Astrocyte (in vitro differentiated cells and primary cell): ENCODE results near the gene PYGL. TPM values are rescaled to one million over a fixed set of nuclear protein-coding genes. Genes with fewer than 3 reads are reported as not detected.

Experiments
- DNase-seq: peaks from one replicate; pipeline ENCODE4 v3.0.0-alpha.2; 2010; ENCODE audit warnings: low read depth
- FAIRE-seq: peaks from 2 replicates; lab custom pipeline; 2011; peaks lifted over from hg19 to GRCh38; lab: Jason Lieb, UNC
- H2AFZ ChIP-seq: 2 replicates; pipeline ENCODE4 v1.6.0; 2012; ENCODE audit warnings: low read depth, low read length, inconsistent platforms
- H3K27ac ChIP-seq: 2 replicates; pipeline ENCODE4 v1.5.1; 2011; ENCODE audit warnings: low read depth, low read length, inconsistent platforms
- H3K27me3 ChIP-seq: 2 replicates; pipeline ENCODE4 v1.6.0; 2011; ENCODE audit warnings: low read length, inconsistent platforms; ENCODE audit not compliant: insufficient read depth
- H3K36me3 ChIP-seq: 2 replicates; pipeline ENCODE4 v1.5.1; 2011; ENCODE audit warnings: low read length, inconsistent platforms; ENCODE audit not compliant: insufficient read depth
- H3K4me1 ChIP-seq: 2 replicates; pipeline ENCODE4 v1.5.1; 2011; ENCODE audit warnings: low read length, inconsistent platforms; ENCODE audit not compliant: insufficient read depth
- H3K4me2 ChIP-seq: 2 replicates; pipeline ENCODE4 v1.6.0; 2012; ENCODE audit warnings: low read length, inconsistent platforms
- H3K4me3 ChIP-seq: 2 replicates; pipeline ENCODE4 v1.5.1; 2011; ENCODE audit warnings: low read depth, mild to moderate bottlenecking, low read length, inconsistent platforms; ENCODE audit not compliant: insufficient read depth
- H3K79me2 ChIP-seq: 2 replicates; pipeline ENCODE4 v1.6.0; 2012; ENCODE audit warnings: mild to moderate bottlenecking, low read length, inconsistent platforms; ENCODE audit not compliant: insufficient read depth
- H3K9ac ChIP-seq: 2 replicates; pipeline ENCODE4 v1.6.0; 2012; ENCODE audit warnings: mild to moderate bottlenecking, low read length, inconsistent platforms
- H3K9me3 ChIP-seq: 2 replicates; pipeline ENCODE4 v1.5.1; 2012; ENCODE audit warnings: low read depth, mild to moderate bottlenecking, low read length, inconsistent platforms; ENCODE audit not compliant: insufficient read depth
- H4K20me1 ChIP-seq: 2 replicates; pipeline ENCODE4 v1.6.0; 2012; ENCODE audit warnings: low read length, inconsistent platforms; ENCODE audit not compliant: insufficient read depth
- H3K27ac Mint-ChIP-seq: one replicate; pipeline ENCODE4 v1.8.0; 2021; ENCODE audit warnings: mild to moderate bottlenecking, mixed read lengths; ENCODE audit not compliant: unreplicated experiment
- H3K27me3 Mint-ChIP-seq: one replicate; pipeline ENCODE4 v1.8.0; 2021; ENCODE audit warnings: low read depth, mixed read lengths; ENCODE audit not compliant: unreplicated experiment
- H3K36me3 Mint-ChIP-seq: one replicate; pipeline ENCODE4 v1.8.0; 2021; ENCODE audit warnings: low read depth, mixed read lengths; ENCODE audit not compliant: unreplicated experiment
- H3K4me1 Mint-ChIP-seq: one replicate; pipeline ENCODE4 v1.8.0; 2021; ENCODE audit warnings: low read depth, mixed read lengths; ENCODE audit not compliant: unreplicated experiment
- H3K4me3 Mint-ChIP-seq: one replicate; pipeline ENCODE4 v1.8.0; 2021; ENCODE audit warnings: mild to moderate bottlenecking, moderate library complexity, mixed read lengths; ENCODE audit not compliant: unreplicated experiment
- H3K9me3 Mint-ChIP-seq: one replicate; pipeline ENCODE4 v1.8.0; 2021; ENCODE audit warnings: mild to moderate bottlenecking, mixed read lengths; ENCODE audit not compliant: unreplicated experiment
- EZH2 ChIP-seq: IDR thresholded peaks from 2 replicates; pipeline ENCODE4 v1.6.1; 2012; ENCODE audit warnings: mild to moderate bottlenecking, low read length, inconsistent platforms; ENCODE audit not compliant: insufficient read depth
- total RNA-seq: library from RNA; stranded (reverse); gene quantifications from 2 replicates; pipeline ENCODE4 v1.2.1, GENCODE V29; 2021
- TF ChIP-seq, protein P1 (sequence below): IDR thresholded peaks from 2 replicates; pipeline ENCODE4 v1.5.1; 2011; ENCODE audit warnings: low read depth, mild to moderate bottlenecking, inconsistent platforms, low read length, moderate library complexity; ENCODE audit not compliant: insufficient read depth

The PYGL gene
- total RNA-seq, 1 donor from 2014 or later: 97.6 TPM

GRCh38 chr14:50946234-50946935 lies 2.1 kb upstream of the PYGL start:
- H3K27me3 Mint-ChIP-seq: no peaks in the 10 kb centered on the region
- Histone ChIP-seq H3K36me3 (no peaks in the 10 kb centered on the region), H3K4me3 (no peak overlapping the region), H3K9ac (no peak overlapping the region), H3K79me2 (no peaks in the 10 kb centered on the region), H3K9me3 (no peaks in the 10 kb centered on the region), H3K4me2 (no peak overlapping the region), H3K27me3 (no peaks in the 10 kb centered on the region), H2AFZ (no peak overlapping the region), H3K27ac (no peak overlapping the region), H3K4me1 (peaks cover 11% of the 10 kb centered on the region), H4K20me1 (no peaks in the 10 kb centered on the region)
- DNase-seq (no peak), FAIRE-seq (no peak)
- peak overlapping the region; percentile 29 for H3K4me3 Mint-ChIP-seq
- H3K4me1 Mint-ChIP-seq: peaks cover 18% of the 10 kb centered on the region
- no peak overlapping the region for H3K27ac Mint-ChIP-seq
- peaks cover 3% of the 10 kb centered on the region for H3K9me3 Mint-ChIP-seq
- H3K36me3 Mint-ChIP-seq: no peaks in the 10 kb centered on the region
- TF ChIP-seq, protein P1, sequence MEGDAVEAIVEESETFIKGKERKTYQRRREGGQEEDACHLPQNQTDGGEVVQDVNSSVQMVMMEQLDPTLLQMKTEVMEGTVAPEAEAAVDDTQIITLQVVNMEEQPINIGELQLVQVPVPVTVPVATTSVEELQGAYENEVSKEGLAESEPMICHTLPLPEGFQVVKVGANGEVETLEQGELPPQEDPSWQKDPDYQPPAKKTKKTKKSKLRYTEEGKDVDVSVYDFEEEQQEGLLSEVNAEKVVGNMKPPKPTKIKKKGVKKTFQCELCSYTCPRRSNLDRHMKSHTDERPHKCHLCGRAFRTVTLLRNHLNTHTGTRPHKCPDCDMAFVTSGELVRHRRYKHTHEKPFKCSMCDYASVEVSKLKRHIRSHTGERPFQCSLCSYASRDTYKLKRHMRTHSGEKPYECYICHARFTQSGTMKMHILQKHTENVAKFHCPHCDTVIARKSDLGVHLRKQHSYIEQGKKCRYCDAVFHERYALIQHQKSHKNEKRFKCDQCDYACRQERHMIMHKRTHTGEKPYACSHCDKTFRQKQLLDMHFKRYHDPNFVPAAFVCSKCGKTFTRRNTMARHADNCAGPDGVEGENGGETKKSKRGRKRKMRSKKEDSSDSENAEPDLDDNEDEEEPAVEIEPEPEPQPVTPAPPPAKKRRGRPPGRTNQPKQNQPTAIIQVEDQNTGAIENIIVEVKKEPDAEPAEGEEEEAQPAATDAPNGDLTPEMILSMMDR: no peak
- no peak for TF ChIP-seq EZH2

DNA sequence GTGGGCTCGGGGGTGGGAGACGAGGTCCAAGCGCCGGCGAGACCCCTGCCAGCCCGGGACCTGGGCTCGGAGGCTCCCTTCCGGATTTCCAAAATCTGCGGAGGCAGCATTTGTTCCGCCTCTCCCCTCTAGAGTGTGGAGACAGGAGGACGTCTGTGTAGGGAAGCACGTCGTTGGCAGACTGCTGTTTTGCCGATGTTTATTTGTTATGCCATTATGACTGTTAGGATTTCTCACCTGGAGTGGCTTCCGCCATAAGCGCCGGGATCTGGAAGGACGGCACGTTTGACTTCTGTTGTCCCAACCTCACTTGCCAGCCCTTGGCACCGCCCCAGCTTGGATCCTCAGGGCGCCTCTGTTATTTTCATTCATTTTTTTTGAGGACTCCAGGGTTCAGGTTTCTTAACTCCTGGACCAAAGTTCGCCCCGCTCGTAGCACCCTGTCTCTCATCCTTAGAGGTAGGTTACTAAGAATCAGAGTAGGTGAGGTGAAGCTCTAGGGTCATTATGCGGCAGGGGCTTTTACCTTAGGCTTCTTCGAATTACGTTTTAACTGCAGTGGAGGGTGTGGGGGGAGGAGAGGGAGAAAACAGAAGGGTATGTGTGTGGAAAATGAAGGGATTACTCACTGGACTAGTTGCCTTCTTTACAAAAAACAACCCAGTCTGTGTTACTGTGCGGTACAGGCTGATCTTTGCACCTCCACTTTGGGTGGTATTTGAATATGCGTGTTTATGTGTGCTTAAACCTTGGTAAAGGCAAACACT lies 547 bp upstream of the PYGL start:
- H3K4me2 ChIP-seq: peak overlapping the region; percentile 90
- H3K4me3 ChIP-seq: peak overlapping the region; percentile 78
- no peaks in the 10 kb centered on the region for H3K27me3 ChIP-seq
- H3K9me3 Mint-ChIP-seq: peaks cover 3% of the 10 kb centered on the region
- peak overlapping the region; percentile 98 for H3K27ac Mint-ChIP-seq
- peak overlapping the region; percentile 48 for H3K27ac ChIP-seq
- peak overlapping the region; percentile 83 for H3K9ac ChIP-seq
- H3K27me3 Mint-ChIP-seq: no peaks in the 10 kb centered on the region
- no peaks in the 10 kb centered on the region for H4K20me1 ChIP-seq
- H3K4me1 Mint-ChIP-seq: peaks cover 25% of the 10 kb centered on the region
- H2AFZ ChIP-seq: peak overlapping the region; percentile 100
- no peaks in the 10 kb centered on the region for H3K36me3 ChIP-seq
- TF ChIP-seq, protein P1: no peak
- no peak for TF ChIP-seq EZH2
- peak; percentile 33 for DNase-seq
- no peaks in the 10 kb centered on the region for H3K9me3 ChIP-seq
- H3K79me2 ChIP-seq: no peaks in the 10 kb centered on the region
- no peaks in the 10 kb centered on the region for H3K36me3 Mint-ChIP-seq
- no peak for FAIRE-seq
- H3K4me1 ChIP-seq: peaks cover 11% of the 10 kb centered on the region
- peak overlapping the region; percentile 91 for H3K4me3 Mint-ChIP-seq
